ENCODE measurements around the gene RARB.

Gene RARB

GRCh38 chr3:25589104-25589782 lies 161.2 kb downstream of the RARB start:
- H3K9me3 Mint-ChIP-seq, result no peaks in the 10 kb centered on the region
- H3K4me1 Mint-ChIP-seq, result peaks cover 34% of the 10 kb centered on the region
- no peaks in the 10 kb centered on the region for H3K27me3 Mint-ChIP-seq (ENCODE audit: low read depth)
- H3K36me3 Mint-ChIP-seq (ENCODE audit: low read depth), result peaks cover 46% of the 10 kb centered on the region
- peak overlapping the region in 1 of 3 experiments; percentile 12 for H3K27ac Mint-ChIP-seq
- no peak overlapping the region for H3K4me3 Mint-ChIP-seq
- TF ChIP-seq CTCF (IDR thresholded peaks at IDR 0.05; ENCODE audit: unreplicated experiment in 3 of 3), result no peak

GRCh38 chr3:25589783-25590258 lies 161.8 kb downstream of the RARB start:
- no peaks in the 10 kb centered on the region for H3K27me3 Mint-ChIP-seq (ENCODE audit: low read depth)
- H3K4me1 Mint-ChIP-seq, result peaks cover 36% of the 10 kb centered on the region
- no peak for TF ChIP-seq CTCF (IDR thresholded peaks at IDR 0.05; ENCODE audit: unreplicated experiment in 3 of 3)
- peaks cover 45% of the 10 kb centered on the region for H3K36me3 Mint-ChIP-seq (ENCODE audit: low read depth)
- H3K4me3 Mint-ChIP-seq, result no peak overlapping the region
- peak overlapping the region in 2 of 3 experiments; percentile 13 to 38 for H3K27ac Mint-ChIP-seq
- H3K9me3 Mint-ChIP-seq, result no peaks in the 10 kb centered on the region

- H3K9me3 Mint-ChIP-seq, result no peaks in the 10 kb centered on the region
- peaks cover 54% of the 10 kb centered on the region for H3K36me3 Mint-ChIP-seq (ENCODE audit: low read depth)
- TF ChIP-seq CTCF (IDR thresholded peaks at IDR 0.05; ENCODE audit: unreplicated experiment in 3 of 3), result no peak
- H3K4me3 Mint-ChIP-seq, result no peak overlapping the region
- H3K27ac Mint-ChIP-seq, result peak overlapping the region; percentile 38 to 82 (median 47)
- H3K4me1 Mint-ChIP-seq, result peaks cover 38% of the 10 kb centered on the region
- H3K27me3 Mint-ChIP-seq (ENCODE audit: low read depth), result no peaks in the 10 kb centered on the region
Measured at GRCh38 chr3:25592510-25592968, 164.5 kb downstream of the RARB start.

- no peak for TF ChIP-seq CTCF (IDR thresholded peaks at IDR 0.05; ENCODE audit: unreplicated experiment in 3 of 3)
- H3K4me3 Mint-ChIP-seq, result no peak overlapping the region
- peak overlapping the region; percentile 47 to 82 (median 50) for H3K27ac Mint-ChIP-seq
- no peaks in the 10 kb centered on the region for H3K9me3 Mint-ChIP-seq
- peaks cover 53% of the 10 kb centered on the region for H3K36me3 Mint-ChIP-seq (ENCODE audit: low read depth)
- H3K4me1 Mint-ChIP-seq, result peaks cover 38% of the 10 kb centered on the region
- no peaks in the 10 kb centered on the region for H3K27me3 Mint-ChIP-seq (ENCODE audit: low read depth)
Measured at GRCh38 chr3:25593001-25593400, 164.9 kb downstream of the RARB start.

GRCh38 chr3:25594007-25594502 lies 166.0 kb downstream of the RARB start:
- H3K27ac Mint-ChIP-seq, result peak overlapping the region; percentile 40 to 50 (median 47)
- no peaks in the 10 kb centered on the region for H3K27me3 Mint-ChIP-seq (ENCODE audit: low read depth)
- H3K36me3 Mint-ChIP-seq (ENCODE audit: low read depth), result peaks cover 50% of the 10 kb centered on the region
- peaks cover 33% of the 10 kb centered on the region for H3K4me1 Mint-ChIP-seq
- peak; percentile 82 to 90 (median 89) for TF ChIP-seq CTCF (IDR thresholded peaks at IDR 0.05; ENCODE audit: unreplicated experiment in 3 of 3)
- no peaks in the 10 kb centered on the region for H3K9me3 Mint-ChIP-seq
- H3K4me3 Mint-ChIP-seq, result no peak overlapping the region
